Endothelial cell of umbilical vein (primary cell): Measurements from ENCODE around the gene CREG1. TPM values are rescaled to one million over a fixed set of nuclear protein-coding genes. Genes with fewer than 3 reads are reported as not detected.

ENCODE experiments used
- BruUV-seq: library from RNA; stranded (reverse); fragments of 400-500 nt; replicated peaks from 2 replicates; lab custom pipeline; 2021; lab: Mats Ljungman, UMichigan
- CTCF ChIA-PET: fragments of 300-600, 350-600 bp; sonication (Branson Sonifier 250); formaldehyde crosslinking; loops from one replicate; lab custom pipeline; 2021; ENCODE audit warnings: antibody characterized with exemption, inconsistent platforms; lab: Charles Lee
- POLR2A ChIA-PET: fragments of 300-600, 350-600 bp; sonication (Branson Sonifier 250); formaldehyde crosslinking; loops from one replicate; lab custom pipeline; 2021; ENCODE audit warnings: antibody characterized with exemption, inconsistent platforms; lab: Charles Lee
- DNase-seq: peaks from one replicate; pipeline ENCODE4 v3.0.0-alpha.2; 2011; ENCODE audit warnings: low read depth, low spot score
- FAIRE-seq: peaks from 2 replicates; lab custom pipeline; 2011; peaks lifted over from hg19 to GRCh38; lab: Jason Lieb, UNC
- H2AFZ ChIP-seq: 2 replicates; pipeline ENCODE4 v1.6.0; 2012; ENCODE audit warnings: low read depth, low read length, control low read depth, inconsistent platforms
- H3K27ac ChIP-seq: 2 replicates; pipeline ENCODE4 v1.5.1; 2011; ENCODE audit warnings: low read depth, mild to moderate bottlenecking, control low read depth, low read length, moderate library complexity; ENCODE audit not compliant: insufficient read depth
- H3K27me3 ChIP-seq, 2 experiments: 2 replicates each; pipeline versions ENCODE4 v1.6.0 to v1.6.1; 2011; ENCODE audit warnings: low read length in 2 of 2, mixed read lengths in 1 of 2; ENCODE audit not compliant: control insufficient read depth in 2 of 2, insufficient read depth in 2 of 2
- H3K36me3 ChIP-seq, 2 experiments: 2 replicates in 1 of 2; 3 replicates in 1 of 2; pipeline ENCODE4 v1.5.1; 2011; ENCODE audit warnings: low read length in 2 of 2, mild to moderate bottlenecking in 1 of 2, moderate library complexity in 1 of 2; ENCODE audit not compliant: control insufficient read depth in 2 of 2, insufficient read depth in 2 of 2; ENCODE audit errors: extremely low read depth in 1 of 2
- H3K4me1 ChIP-seq: 3 replicates; pipeline ENCODE4 v1.5.1; 2011; ENCODE audit warnings: mild to moderate bottlenecking, low read length; ENCODE audit not compliant: control insufficient read depth, insufficient read depth; ENCODE audit errors: extremely low read depth
- H3K4me2 ChIP-seq: 2 replicates; pipeline ENCODE4 v1.6.1; 2011; ENCODE audit warnings: low read length, control low read depth, mixed read lengths; ENCODE audit not compliant: insufficient read depth
- H3K4me3 ChIP-seq, 3 experiments: fragments of 200-600 bp in 1 of 3; sonication (generic), shearing (Covaris generic) in 1 of 3; replicated peaks in 1 of 3; 2 replicates each; pipeline ENCODE4 v1.5.1; 2011 to 2016; ENCODE audit warnings: control low read depth in 3 of 3, low read length in 3 of 3, mild to moderate bottlenecking in 2 of 3, inconsistent platforms in 1 of 3, low read depth in 1 of 3, moderate library complexity in 1 of 3; ENCODE audit not compliant: insufficient read depth in 1 of 3
- H3K79me2 ChIP-seq: 2 replicates; pipeline ENCODE4 v1.6.0; 2012; ENCODE audit warnings: low read length, inconsistent platforms; ENCODE audit not compliant: control insufficient read depth, insufficient read depth
- H3K9ac ChIP-seq: replicated peaks from 2 replicates; pipeline ENCODE3; 2011; ENCODE audit warnings: low read length, control low read depth; ENCODE audit not compliant: insufficient read depth; ENCODE audit errors: extremely low read depth
- H3K9me1 ChIP-seq: replicated peaks from 3 replicates; pipeline ENCODE4 v1.6.0; 2011; ENCODE audit warnings: mild to moderate bottlenecking, low read length; ENCODE audit not compliant: control insufficient read depth, insufficient read depth; ENCODE audit errors: extremely low read depth
- H3K9me3 ChIP-seq: replicated peaks from 2 replicates; pipeline ENCODE4 v1.5.1; 2012; ENCODE audit warnings: low read length, inconsistent platforms; ENCODE audit not compliant: control insufficient read depth, insufficient read depth
- H4K20me1 ChIP-seq: replicated peaks from 2 replicates; pipeline ENCODE3; 2011; ENCODE audit warnings: mild to moderate bottlenecking, low read length; ENCODE audit not compliant: control insufficient read depth, insufficient read depth; ENCODE audit errors: extremely low read depth
- CTCF ChIP-seq, 2 donors: IDR thresholded peaks; 1 replicate in 1 of 2; 2 replicates in 1 of 2; pipeline ENCODE4 v1.5.1; 2011; ENCODE audit warnings: low read length in 2 of 2, mild to moderate bottlenecking in 2 of 2, moderate library complexity in 2 of 2, control low read depth in 1 of 2, inconsistent platforms in 1 of 2, low read depth in 1 of 2; ENCODE audit not compliant: insufficient read depth in 1 of 2; ENCODE audit errors: extremely low read depth in 1 of 2
- EZH2 ChIP-seq: IDR thresholded peaks from 2 replicates; pipeline ENCODE4 v1.6.1; 2012; ENCODE audit warnings: borderline replicate concordance, low read depth, mild to moderate bottlenecking, moderate library complexity, low read length, inconsistent platforms; ENCODE audit not compliant: severe bottlenecking
- FOS ChIP-seq: IDR thresholded peaks from 2 replicates; pipeline ENCODE4 v1.6.1; 2011; ENCODE audit warnings: mild to moderate bottlenecking, low read length, moderate library complexity, borderline replicate concordance; ENCODE audit not compliant: insufficient read depth
- GATA2 ChIP-seq: IDR thresholded peaks from 2 replicates; pipeline ENCODE4 v1.7.0; 2011; ENCODE audit warnings: low read depth, mild to moderate bottlenecking, moderate library complexity, mixed read lengths, low read length; ENCODE audit not compliant: insufficient read length, insufficient read depth
- JUN ChIP-seq: IDR thresholded peaks from 2 replicates; pipeline ENCODE4 v1.6.1; 2011; ENCODE audit warnings: borderline replicate concordance, low read depth; ENCODE audit not compliant: insufficient read length, insufficient read depth
- MAX ChIP-seq: IDR thresholded peaks from 2 replicates; pipeline ENCODE4 v1.6.1; 2011; ENCODE audit not compliant: insufficient read depth, insufficient read length
- MYC ChIP-seq: IDR thresholded peaks from one replicate; pipeline ENCODE4 v1.6.1; 2011; ENCODE audit warnings: mild to moderate bottlenecking, low read depth, low read length
- POLR2A ChIP-seq: IDR thresholded peaks from 2 replicates; pipeline ENCODE4 v1.6.1; 2012; ENCODE audit warnings: low read depth, mild to moderate bottlenecking, control low read depth, low read length
- POLR2AphosphoS5 ChIP-seq: IDR thresholded peaks from 2 replicates; pipeline ENCODE4 v1.6.1; 2012; ENCODE audit warnings: low read depth, mild to moderate bottlenecking, control low read depth, low read length, moderate library complexity; ENCODE audit not compliant: insufficient read depth
- dilution Hi-C: fragments of 300-500 bp; cut with MboI; formaldehyde crosslinking; loops from one replicate; pipeline ENCODE4 v1.15.0; 2019; ENCODE audit warnings: low sequenced_read_pairs; ENCODE audit not compliant: extremely low pct_ligation_motif_present
- intact Hi-C: fragments of 100-400 bp; cut with micrococcal nuclease; formaldehyde crosslinking; loops from one replicate; pipeline ENCODE4 v1.10.0; 2022
- polyA plus RNA-seq, 4 experiments: library from polyadenylated mRNA; depleted of rRNA in 3 of 4; stranded (reverse) in 3 of 4; unstranded in 1 of 4; fragments of >200 nt; gene quantifications; 2 replicates each; pipeline versions ENCODE4 v1.2.1 to v1.2.3, GENCODE V29; 2011 to 2012; ENCODE audit warnings: missing spikeins in 1 of 4
- total RNA-seq: library from RNA; stranded (reverse); gene quantifications from 2 replicates; pipeline ENCODE4 v1.2.3, GENCODE V29; 2021

The CREG1 gene
- total and polyA plus RNA-seq, 2 donors (not counting 3 experiments of a cell fraction or from before 2014, with no cell fraction given): 10.3 to 15.8 TPM

- intact Hi-C loops: no loop called here
- Histone ChIP-seq H2AFZ (no peak overlapping the region), H3K9me1 (no peaks in the 10 kb centered on the region), H3K27me3 (peaks cover 0 to 4% of the 10 kb centered on the region in 2 experiments), H3K4me1 (no peaks in the 10 kb centered on the region), H3K9ac (no peak overlapping the region), H3K4me2 (no peak overlapping the region), H3K4me3 (no peak overlapping the region), H3K27ac (no peak overlapping the region), H4K20me1 (no peaks in the 10 kb centered on the region), H3K36me3 (no peaks in the 10 kb centered on the region), H3K79me2 (no peaks in the 10 kb centered on the region), H3K9me3 (no peaks in the 10 kb centered on the region)
- ChIA-PET POLR2A (interaction anchor here (0.5 kb wide), 1 partner anchor 93 kb away, joined by 4 read pairs; no protein-coding TSS in a partner anchor), CTCF (no interaction called here)
- TF ChIP-seq MYC (no peak), CTCF (IDR thresholded peaks at IDR 0.05; ENCODE audit: extremely low read depth in 1 of 2, insufficient read depth in 1 of 2, low read depth in 1 of 2, low read length in 2 of 2) (no peak), JUN (no peak), FOS (no peak), MAX (no peak), GATA2 (no peak), EZH2 (no peak), POLR2AphosphoS5 (no peak), POLR2A (no peak)
- BruUV-seq: no TSS peak
- dilution Hi-C loops: no loop called here
- FAIRE-seq (no peak), DNase-seq (no peak)
Measured at GRCh38 chr1:167582064-167582463, 28.5 kb upstream of the CREG1 start.
